GM20000 (cell line): ENCODE results near the gene SSUH2.

Experiments used
- DNase-seq: peaks from one replicate; pipeline ENCODE4 v3.0.0; 2012; ENCODE audit warnings: low spot score
- CTCF ChIP-seq: IDR thresholded peaks from 2 replicates; pipeline ENCODE4 v1.5.1; 2012; ENCODE audit warnings: mild to moderate bottlenecking, control low read depth; ENCODE audit errors: extremely low read depth, missing control alignments

Gene SSUH2

GRCh38 chr3:8603115-8603710, 41.4 kb downstream of the SSUH2 start:
- TF ChIP-seq CTCF, result no peak
- DNase-seq, result no peak

- DNase-seq, result no peak
- TF ChIP-seq CTCF, result no peak
These were observed 44.1 kb downstream of the SSUH2 start for GRCh38 chr3:8600457-8600856.

- no peak for DNase-seq
- TF ChIP-seq CTCF, result no peak
These were observed 45.5 kb downstream of the SSUH2 start for GRCh38 chr3:8599146-8599545.

- no peak for DNase-seq
- no peak for TF ChIP-seq CTCF
These were observed 47.3 kb downstream of the SSUH2 start for GRCh38 chr3:8597219-8597853.

GRCh38 chr3:8596321-8597218, 48.0 kb downstream of the SSUH2 start:
- TF ChIP-seq CTCF, result no peak
- DNase-seq, result no peak

GRCh38 chr3:8595695-8596115, 48.9 kb downstream of the SSUH2 start:
- TF ChIP-seq CTCF, result no peak
- no peak for DNase-seq

GRCh38 chr3:8595252-8595651, 49.3 kb downstream of the SSUH2 start:
- DNase-seq, result no peak
- no peak for TF ChIP-seq CTCF
